ENCODE measurements around the gene MRPL37.

Gene MRPL37

DNA sequence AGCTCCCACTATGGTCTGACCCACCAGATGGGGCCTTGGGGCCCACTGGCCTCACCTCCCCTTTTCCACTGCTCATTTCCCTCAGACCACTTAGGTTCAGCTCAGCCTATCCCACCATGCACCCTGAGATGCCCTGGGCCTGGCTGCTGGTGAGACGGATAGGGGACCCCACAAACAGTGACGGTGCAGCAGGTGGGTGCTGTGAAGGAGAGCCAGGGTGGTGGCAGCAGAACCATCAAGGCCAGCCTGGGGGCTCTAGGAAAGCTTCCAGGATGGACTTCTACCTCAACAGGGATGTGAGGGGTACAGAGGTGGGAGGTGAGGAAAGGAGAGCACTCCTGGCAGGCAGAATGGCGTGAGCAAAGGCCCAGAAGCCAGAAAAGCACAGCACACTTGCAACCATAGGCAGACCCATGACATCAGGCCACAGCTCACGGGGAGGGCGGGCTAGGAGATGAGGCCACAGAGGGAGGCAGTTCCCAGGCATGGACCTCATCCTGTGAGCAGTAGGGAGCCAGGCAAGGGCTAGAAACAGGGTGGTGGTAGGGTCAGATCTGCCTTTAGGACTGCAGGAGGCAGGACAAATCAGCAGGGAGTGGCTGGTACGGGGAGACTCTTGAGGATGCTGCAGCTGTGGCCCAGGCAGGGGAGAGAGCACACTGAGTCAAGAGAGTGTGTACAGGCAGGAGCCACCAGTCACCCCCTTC is 23.2 kb upstream of the MRPL37 start:
- no peak for DNase-seq
- no peaks in the 10 kb centered on the region for H3K9me3 ChIP-seq (ENCODE audit: control insufficient read depth, low read length)
- no peak overlapping the region for H3K23ac ChIP-seq (ENCODE audit: low read length in 2 of 2)
- no peak overlapping the region for H2AK5ac ChIP-seq (ENCODE audit: low read length, severe bottlenecking)
- peak overlapping the region in 1 of 2 experiments; percentile 23 for H3K14ac ChIP-seq (ENCODE audit: low read length in 2 of 2)
- H2BK5ac ChIP-seq (ENCODE audit: low read depth, low read length, poor library complexity, severe bottlenecking), result no peak overlapping the region
- no peaks in the 10 kb centered on the region for H3K27me3 ChIP-seq (ENCODE audit: control insufficient read depth in 1 of 2, insufficient read depth in 1 of 2, low read length in 2 of 2)
- no peak overlapping the region for H3K27ac ChIP-seq (ENCODE audit: low read length, poor library complexity, severe bottlenecking)
- peak overlapping the region; percentile 3 for H2BK15ac ChIP-seq (ENCODE audit: low read depth, poor library complexity, severe bottlenecking)
- 82% methylated on average over 6 of the region's 6 CpGs for WGBS
- H3K36me3 ChIP-seq (ENCODE audit: control insufficient read depth in 1 of 2, insufficient read depth in 2 of 2, low read depth in 1 of 2, low read length in 2 of 2), result peaks cover 9 to 10% of the 10 kb centered on the region in 2 experiments
- no peak overlapping the region for H3K18ac ChIP-seq (ENCODE audit: low read depth in 1 of 2, low read length in 2 of 2)
- no peaks in the 10 kb centered on the region for H3K79me1 ChIP-seq (replicated peaks; ENCODE audit: low read length, poor library complexity, severe bottlenecking)
- H3K9ac ChIP-seq (ENCODE audit: low read length), result no peak overlapping the region
- H2BK12ac ChIP-seq (ENCODE audit: low read length in 2 of 2), result no peak overlapping the region
- no peak overlapping the region for H3K4me2 ChIP-seq (ENCODE audit: low read length, poor library complexity, severe bottlenecking)
- H2BK120ac ChIP-seq (ENCODE audit: low read depth, low read length), result no peak overlapping the region
- H2AFZ ChIP-seq (ENCODE audit: low read depth, low read length), result no peak overlapping the region
- no peak overlapping the region for H3K4me3 ChIP-seq (ENCODE audit: insufficient read depth in 1 of 2, low read depth in 1 of 2, low read length in 2 of 2)
- H4K91ac ChIP-seq (ENCODE audit: low read length), result no peak overlapping the region
- H4K8ac ChIP-seq (ENCODE audit: low read length), result no peak overlapping the region
- H3K4me1 ChIP-seq (ENCODE audit: control insufficient read depth, insufficient read depth, low read depth, low read length), result peaks cover 9% of the 10 kb centered on the region
- no peak overlapping the region for H3K4ac ChIP-seq (ENCODE audit: low read depth in 1 of 2, low read length in 2 of 2)

DNA sequence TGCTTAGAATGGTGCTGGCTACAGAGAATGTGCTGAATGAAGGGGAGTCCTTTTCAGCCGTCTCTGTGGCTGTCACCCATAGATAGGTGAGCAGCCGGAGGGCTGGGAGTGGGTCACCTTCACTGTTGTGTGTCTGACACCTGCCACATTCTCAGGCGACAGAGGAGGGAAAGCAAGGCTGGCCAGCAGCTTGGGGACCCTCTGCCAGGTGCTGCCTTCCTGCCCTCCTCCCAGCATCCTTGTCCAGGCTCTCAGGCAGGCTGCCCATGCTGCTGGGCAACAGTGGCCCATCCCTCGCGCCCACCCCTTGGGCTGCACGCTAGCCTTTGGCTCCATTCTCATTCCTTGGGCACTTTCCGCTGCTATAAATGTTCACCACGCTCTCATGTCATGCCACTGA is 22.2 kb upstream of the MRPL37 start:
- Histone ChIP-seq H2BK12ac (ENCODE audit: low read length in 2 of 2) (no peak overlapping the region), H2BK120ac (ENCODE audit: low read depth, low read length) (no peak overlapping the region), H3K14ac (ENCODE audit: low read length in 2 of 2) (no peak overlapping the region), H3K4me1 (ENCODE audit: control insufficient read depth, insufficient read depth, low read depth, low read length) (peaks cover 9% of the 10 kb centered on the region), H4K91ac (ENCODE audit: low read length) (no peak overlapping the region), H2AFZ (ENCODE audit: low read depth, low read length) (no peak overlapping the region), H2BK5ac (ENCODE audit: low read depth, low read length, poor library complexity, severe bottlenecking) (no peak overlapping the region), H3K4ac (ENCODE audit: low read depth in 1 of 2, low read length in 2 of 2) (no peak overlapping the region), H3K9ac (ENCODE audit: low read length) (no peak overlapping the region), H2AK5ac (ENCODE audit: low read length, severe bottlenecking) (no peak overlapping the region), H3K4me3 (ENCODE audit: insufficient read depth in 1 of 2, low read depth in 1 of 2, low read length in 2 of 2) (peak overlapping the region in 1 of 2 experiments; percentile 18), H3K27ac (ENCODE audit: low read length, poor library complexity, severe bottlenecking) (no peak overlapping the region), H3K79me1 (replicated peaks; ENCODE audit: low read length, poor library complexity, severe bottlenecking) (no peaks in the 10 kb centered on the region), H3K18ac (ENCODE audit: low read depth in 1 of 2, low read length in 2 of 2) (no peak overlapping the region), H3K36me3 (ENCODE audit: control insufficient read depth in 1 of 2, insufficient read depth in 2 of 2, low read depth in 1 of 2, low read length in 2 of 2) (peaks cover 9 to 10% of the 10 kb centered on the region in 2 experiments), H3K23ac (ENCODE audit: low read length in 2 of 2) (no peak overlapping the region), H2BK15ac (ENCODE audit: low read depth, poor library complexity, severe bottlenecking) (no peak overlapping the region), H4K8ac (ENCODE audit: low read length) (no peak overlapping the region), H3K4me2 (ENCODE audit: low read length, poor library complexity, severe bottlenecking) (no peak overlapping the region), H3K27me3 (ENCODE audit: control insufficient read depth in 1 of 2, insufficient read depth in 1 of 2, low read length in 2 of 2) (no peaks in the 10 kb centered on the region), H3K9me3 (ENCODE audit: control insufficient read depth, low read length) (no peaks in the 10 kb centered on the region)
- DNase-seq, result no peak
- 93% methylated on average over 8 of the region's 8 CpGs for WGBS

DNA sequence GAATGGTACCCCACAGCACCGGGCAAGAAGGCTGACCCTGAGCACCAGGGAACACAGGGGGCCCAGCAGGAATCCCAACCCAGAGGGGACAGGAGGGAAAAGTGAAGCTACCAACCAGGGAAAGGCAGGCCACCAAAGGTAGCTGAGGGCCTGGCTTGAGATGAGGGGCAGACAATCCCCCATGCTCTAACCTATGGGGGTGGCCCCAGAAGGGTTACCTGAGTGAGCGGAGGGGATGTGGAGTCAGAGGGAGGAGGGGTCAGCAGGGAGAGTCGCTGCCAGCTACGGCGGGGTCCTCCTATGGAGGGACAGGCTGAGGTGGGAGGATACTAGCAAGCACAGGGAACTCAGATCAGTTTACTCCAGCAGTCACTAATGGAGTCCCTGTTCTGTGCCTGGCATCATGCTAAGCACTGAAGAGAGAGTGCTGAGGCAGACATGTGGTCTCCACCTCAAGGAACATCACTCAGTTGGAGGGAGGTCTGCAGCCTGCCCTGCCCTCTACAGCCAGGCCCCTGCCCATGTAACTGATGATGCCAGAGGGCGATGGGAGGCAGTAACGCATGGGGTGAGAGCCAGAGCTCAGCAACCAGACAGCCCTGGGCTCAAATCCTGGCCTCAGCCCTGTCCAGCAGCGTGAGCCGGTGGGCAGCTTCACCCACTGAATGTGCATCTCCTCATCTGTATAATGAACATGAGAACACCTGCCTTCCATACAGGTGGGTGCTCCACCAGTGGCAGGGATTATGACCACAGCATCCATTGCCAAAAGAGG is 21.5 kb upstream of the MRPL37 start:
- peaks cover 9 to 10% of the 10 kb centered on the region in 2 experiments for H3K36me3 ChIP-seq (ENCODE audit: control insufficient read depth in 1 of 2, insufficient read depth in 2 of 2, low read depth in 1 of 2, low read length in 2 of 2)

DNA sequence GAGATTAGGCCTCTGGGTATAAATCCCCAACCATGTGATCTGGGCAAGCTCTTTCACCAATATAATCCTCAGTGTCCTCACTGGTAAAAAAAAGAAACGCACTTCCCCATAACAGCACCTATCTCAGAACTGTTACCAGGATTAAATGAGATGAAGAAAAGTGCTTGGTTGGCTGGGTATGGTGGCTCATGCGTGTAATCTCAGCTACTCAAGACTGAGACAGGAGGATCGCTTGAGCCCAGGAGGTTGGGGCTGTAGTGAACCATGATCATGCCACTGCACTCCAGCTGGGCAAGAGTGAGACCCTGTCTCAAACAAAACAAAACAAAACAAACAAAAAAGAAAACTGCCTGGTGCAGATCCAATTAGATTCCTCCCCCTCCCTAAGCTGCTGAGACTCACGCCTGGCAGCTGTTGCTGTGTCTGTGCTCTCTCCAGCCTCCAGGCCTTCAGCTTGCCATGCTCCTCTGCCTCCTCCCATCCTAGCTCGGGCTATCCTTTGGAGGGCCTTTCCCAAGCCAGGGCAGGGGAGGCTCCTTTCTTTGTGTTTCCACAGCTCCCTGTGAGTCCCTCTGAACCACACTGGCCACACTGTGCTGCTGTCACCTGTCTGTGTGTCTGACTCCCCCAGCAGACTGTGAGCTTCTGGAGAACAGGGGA is 19.1 kb upstream of the MRPL37 start:
- Histone ChIP-seq H3K18ac (ENCODE audit: low read depth in 1 of 2, low read length in 2 of 2) (no peak overlapping the region), H3K4me1 (ENCODE audit: control insufficient read depth, insufficient read depth, low read depth, low read length) (peaks cover 9% of the 10 kb centered on the region), H3K79me1 (replicated peaks; ENCODE audit: low read length, poor library complexity, severe bottlenecking) (no peaks in the 10 kb centered on the region), H3K4ac (ENCODE audit: low read depth in 1 of 2, low read length in 2 of 2) (no peak overlapping the region), H2AFZ (ENCODE audit: low read depth, low read length) (no peak overlapping the region), H3K4me3 (ENCODE audit: insufficient read depth in 1 of 2, low read depth in 1 of 2, low read length in 2 of 2) (no peak overlapping the region), H4K91ac (ENCODE audit: low read length) (no peak overlapping the region), H3K27ac (ENCODE audit: low read length, poor library complexity, severe bottlenecking) (no peak overlapping the region), H3K9ac (ENCODE audit: low read length) (no peak overlapping the region), H4K8ac (ENCODE audit: low read length) (no peak overlapping the region), H3K27me3 (ENCODE audit: control insufficient read depth in 1 of 2, insufficient read depth in 1 of 2, low read length in 2 of 2) (no peaks in the 10 kb centered on the region), H2BK120ac (ENCODE audit: low read depth, low read length) (no peak overlapping the region), H3K36me3 (ENCODE audit: control insufficient read depth in 1 of 2, insufficient read depth in 2 of 2, low read depth in 1 of 2, low read length in 2 of 2) (peaks cover 0 to 13% of the 10 kb centered on the region in 2 experiments), H3K23ac (ENCODE audit: low read length in 2 of 2) (no peak overlapping the region), H3K4me2 (ENCODE audit: low read length, poor library complexity, severe bottlenecking) (no peak overlapping the region), H3K14ac (ENCODE audit: low read length in 2 of 2) (no peak overlapping the region), H2BK5ac (ENCODE audit: low read depth, low read length, poor library complexity, severe bottlenecking) (no peak overlapping the region), H2AK5ac (ENCODE audit: low read length, severe bottlenecking) (no peak overlapping the region), H2BK15ac (ENCODE audit: low read depth, poor library complexity, severe bottlenecking) (no peak overlapping the region), H2BK12ac (ENCODE audit: low read length in 2 of 2) (no peak overlapping the region), H3K9me3 (ENCODE audit: control insufficient read depth, low read length) (no peaks in the 10 kb centered on the region)
- no peak for DNase-seq
- WGBS, result 90% methylated on average over 4 of the region's 5 CpGs

More for the DNA sequence above, 21.5 kb upstream of the MRPL37 start:
- no peak overlapping the region for H3K9ac ChIP-seq (ENCODE audit: low read length)
- no peaks in the 10 kb centered on the region for H3K27me3 ChIP-seq (ENCODE audit: control insufficient read depth in 1 of 2, insufficient read depth in 1 of 2, low read length in 2 of 2)
- peaks cover 9% of the 10 kb centered on the region for H3K4me1 ChIP-seq (ENCODE audit: control insufficient read depth, insufficient read depth, low read depth, low read length)
- H4K91ac ChIP-seq (ENCODE audit: low read length), result no peak overlapping the region
- 92% methylated on average over 9 of the region's 9 CpGs for WGBS
- no peak overlapping the region for H2BK120ac ChIP-seq (ENCODE audit: low read depth, low read length)
- no peak overlapping the region for H2BK15ac ChIP-seq (ENCODE audit: low read depth, poor library complexity, severe bottlenecking)
- H3K14ac ChIP-seq (ENCODE audit: low read length in 2 of 2), result no peak overlapping the region
- H3K23ac ChIP-seq (ENCODE audit: low read length in 2 of 2), result no peak overlapping the region
- H2AFZ ChIP-seq (ENCODE audit: low read depth, low read length), result no peak overlapping the region
- no peaks in the 10 kb centered on the region for H3K79me1 ChIP-seq (replicated peaks; ENCODE audit: low read length, poor library complexity, severe bottlenecking)
- no peak overlapping the region for H3K27ac ChIP-seq (ENCODE audit: low read length, poor library complexity, severe bottlenecking)
- no peak for DNase-seq
- H3K4me2 ChIP-seq (ENCODE audit: low read length, poor library complexity, severe bottlenecking), result no peak overlapping the region
- H4K8ac ChIP-seq (ENCODE audit: low read length), result no peak overlapping the region
- no peak overlapping the region for H3K4ac ChIP-seq (ENCODE audit: low read depth in 1 of 2, low read length in 2 of 2)
- no peak overlapping the region for H2BK5ac ChIP-seq (ENCODE audit: low read depth, low read length, poor library complexity, severe bottlenecking)
- no peak overlapping the region for H2AK5ac ChIP-seq (ENCODE audit: low read length, severe bottlenecking)
- H3K9me3 ChIP-seq (ENCODE audit: control insufficient read depth, low read length), result no peaks in the 10 kb centered on the region
- no peak overlapping the region for H3K4me3 ChIP-seq (ENCODE audit: insufficient read depth in 1 of 2, low read depth in 1 of 2, low read length in 2 of 2)
- no peak overlapping the region for H3K18ac ChIP-seq (ENCODE audit: low read depth in 1 of 2, low read length in 2 of 2)
- no peak overlapping the region for H2BK12ac ChIP-seq (ENCODE audit: low read length in 2 of 2)
